Colonic mucosa (tissue), 2 donors: Measurements from ENCODE around the gene RGS21. TPM values are rescaled to one million over a fixed set of nuclear protein-coding genes. Genes with fewer than 3 reads are reported as not detected.

Experiments used
- total RNA-seq, 2 donors: library from RNA; stranded (reverse); fragmentation: NEBNext Ultra II Directional in 1 of 2; extraction: Animal tissue kit (Norgen Biotek cat#: 25700) in 1 of 2; gene quantifications; one replicate each; pipeline ENCODE4 v1.2.1, GENCODE V29; 2021
- donor health status: DM: no; HTN: no; CAD: no.
- donor health status: DM: no; HTN: no; CAD: no.

Gene RGS21
- total RNA-seq, 2 donors from 2014 or later, result not detected

Other genes with a start within 250 kb of the RGS21 start
- 1 to 10 TPM in 1 of 2 donors, under 1 TPM in 1; 0.42 to 2.1 TPM for gene RGS18, start 158.5 kb upstream of the RGS21 start, total RNA-seq